OCI-LY3 (cell line): Measurements from ENCODE around the gene MGAT4A.

Source experiments
- CTCF ChIP-seq: fragments of 200-600, 300-600 bp; sonication (generic); IDR thresholded peaks from 2 replicates; pipeline ENCODE4 v1.5.1; 2014; ENCODE audit warnings: antibody characterized with exemption, low read length, low read depth
- EZH2phosphoT487 ChIP-seq: fragments of 200-600 bp; shearing (Covaris generic); IDR thresholded peaks from 2 replicates; pipeline ENCODE4 v1.6.1; 2018; ENCODE audit warnings: antibody characterized with exemption, mixed run types, low read depth

GRCh38 chr2:98706591-98706990 is 24.3 kb downstream of the MGAT4A start:
- no peak for TF ChIP-seq CTCF
- TF ChIP-seq EZH2phosphoT487: no peak
